GM11168 (cell line): ENCODE data around the gene KEL.

Experiments
- in situ Hi-C: fragments of 300-500 bp; cut with MboI; formaldehyde crosslinking; loops from one replicate; pipeline ENCODE4 v1.12.0; 2022; ENCODE audit warnings: low sequenced_read_pairs; ENCODE audit not compliant: unreplicated experiment

KEL gene

GRCh38 chr7:142933092-142933475 lies 29.1 kb downstream of the KEL start:
- in situ Hi-C loops, result no loop called here

- in situ Hi-C loops, result no loop called here
These were observed 29.6 kb downstream of the KEL start for GRCh38 chr7:142932386-142933091.

- in situ Hi-C loops, result no loop called here
These were observed 31.9 kb downstream of the KEL start for GRCh38 chr7:142930126-142930730.

GRCh38 chr7:142927949-142928348 lies 34.2 kb downstream of the KEL start:
- in situ Hi-C loops, result no loop called here

- in situ Hi-C loops, result no loop called here
These were observed 34.9 kb downstream of the KEL start for GRCh38 chr7:142927085-142927745.

GRCh38 chr7:142925413-142925812 lies 36.8 kb downstream of the KEL start:
- in situ Hi-C loops, result no loop called here

- in situ Hi-C loops, result no loop called here
These were observed 38.8 kb downstream of the KEL start for GRCh38 chr7:142923391-142923790.

- in situ Hi-C loops, result no loop called here
These were observed 42.5 kb downstream of the KEL start for GRCh38 chr7:142919656-142920055.

- in situ Hi-C loops, result no loop called here
These were observed 43.3 kb downstream of the KEL start for GRCh38 chr7:142918901-142919300.

- in situ Hi-C loops, result no loop called here
These were observed 44.7 kb downstream of the KEL start for GRCh38 chr7:142917447-142917846.

- in situ Hi-C loops, result no loop called here
These were observed 45.7 kb downstream of the KEL start for GRCh38 chr7:142916508-142916907.

GRCh38 chr7:142915315-142915714 lies 46.8 kb downstream of the KEL start:
- in situ Hi-C loops, result no loop called here

- in situ Hi-C loops, result no loop called here
These were observed 48.0 kb downstream of the KEL start for GRCh38 chr7:142914121-142914520.

- in situ Hi-C loops, result no loop called here
These were observed 48.6 kb downstream of the KEL start for GRCh38 chr7:142913566-142913965.

GRCh38 chr7:142913051-142913450 lies 49.1 kb downstream of the KEL start:
- in situ Hi-C loops, result no loop called here

- in situ Hi-C loops, result no loop called here
These were observed 51.7 kb downstream of the KEL start for GRCh38 chr7:142910481-142910880.

GRCh38 chr7:142910031-142910433 lies 52.1 kb downstream of the KEL start:
- in situ Hi-C loops, result no loop called here

- in situ Hi-C loops, result no loop called here
These were observed 53.0 kb downstream of the KEL start for GRCh38 chr7:142908921-142909890.

- in situ Hi-C loops, result no loop called here
These were observed 53.9 kb downstream of the KEL start for GRCh38 chr7:142908290-142908689.

- in situ Hi-C loops, result no loop called here
These were observed 55.5 kb downstream of the KEL start for GRCh38 chr7:142906643-142907042.
